ENCODE results near the gene ANKS3.

DNA sequence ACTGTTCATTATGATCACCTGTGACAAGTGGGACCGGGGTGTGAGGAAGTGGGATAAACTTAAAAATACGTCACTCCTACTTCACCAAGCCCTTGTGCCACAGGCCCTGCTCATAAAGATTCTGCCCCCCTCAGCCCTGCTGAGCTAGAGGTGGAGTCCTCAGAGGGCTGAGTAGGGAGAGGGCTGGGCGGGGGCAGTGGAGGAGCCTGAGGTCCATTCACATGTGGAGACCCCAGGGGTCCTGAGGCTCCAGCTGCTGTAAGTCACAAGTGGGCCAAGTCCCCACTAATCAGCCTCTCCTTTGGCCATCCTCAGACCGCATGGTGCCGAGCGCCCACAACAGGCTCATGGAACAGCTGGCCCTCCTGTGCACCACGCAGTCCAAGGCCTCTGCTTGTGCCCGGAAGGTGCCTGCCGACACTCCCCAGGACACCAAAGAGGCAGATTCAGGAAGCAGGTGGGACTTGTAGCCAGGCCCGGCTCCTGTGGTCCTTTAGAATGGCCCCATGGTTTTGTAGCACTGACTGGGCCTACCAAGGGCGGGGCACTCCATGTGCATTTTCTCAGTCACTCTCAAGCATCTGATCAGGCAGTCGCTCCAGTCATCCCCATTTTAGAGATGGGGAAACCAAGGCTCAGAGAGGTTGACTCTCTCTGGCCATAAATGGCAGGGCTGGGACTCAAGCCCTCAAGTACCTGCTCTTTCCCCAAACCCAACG is 10.6 kb upstream of the ANKS3 start:
- TF ChIP-seq, protein P1, sequence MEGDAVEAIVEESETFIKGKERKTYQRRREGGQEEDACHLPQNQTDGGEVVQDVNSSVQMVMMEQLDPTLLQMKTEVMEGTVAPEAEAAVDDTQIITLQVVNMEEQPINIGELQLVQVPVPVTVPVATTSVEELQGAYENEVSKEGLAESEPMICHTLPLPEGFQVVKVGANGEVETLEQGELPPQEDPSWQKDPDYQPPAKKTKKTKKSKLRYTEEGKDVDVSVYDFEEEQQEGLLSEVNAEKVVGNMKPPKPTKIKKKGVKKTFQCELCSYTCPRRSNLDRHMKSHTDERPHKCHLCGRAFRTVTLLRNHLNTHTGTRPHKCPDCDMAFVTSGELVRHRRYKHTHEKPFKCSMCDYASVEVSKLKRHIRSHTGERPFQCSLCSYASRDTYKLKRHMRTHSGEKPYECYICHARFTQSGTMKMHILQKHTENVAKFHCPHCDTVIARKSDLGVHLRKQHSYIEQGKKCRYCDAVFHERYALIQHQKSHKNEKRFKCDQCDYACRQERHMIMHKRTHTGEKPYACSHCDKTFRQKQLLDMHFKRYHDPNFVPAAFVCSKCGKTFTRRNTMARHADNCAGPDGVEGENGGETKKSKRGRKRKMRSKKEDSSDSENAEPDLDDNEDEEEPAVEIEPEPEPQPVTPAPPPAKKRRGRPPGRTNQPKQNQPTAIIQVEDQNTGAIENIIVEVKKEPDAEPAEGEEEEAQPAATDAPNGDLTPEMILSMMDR (tag by site-specific recombination; IDR thresholded peaks at IDR 0.05), result no peak
- no peak for TF ChIP-seq KLF8 (tag by site-specific recombination; IDR thresholded peaks at IDR 0.05)
- TF ChIP-seq ZNF391 (tag by site-specific recombination; IDR thresholded peaks at IDR 0.05; ENCODE audit: borderline replicate concordance, low read depth), result no peak
- TF ChIP-seq, protein P2, sequence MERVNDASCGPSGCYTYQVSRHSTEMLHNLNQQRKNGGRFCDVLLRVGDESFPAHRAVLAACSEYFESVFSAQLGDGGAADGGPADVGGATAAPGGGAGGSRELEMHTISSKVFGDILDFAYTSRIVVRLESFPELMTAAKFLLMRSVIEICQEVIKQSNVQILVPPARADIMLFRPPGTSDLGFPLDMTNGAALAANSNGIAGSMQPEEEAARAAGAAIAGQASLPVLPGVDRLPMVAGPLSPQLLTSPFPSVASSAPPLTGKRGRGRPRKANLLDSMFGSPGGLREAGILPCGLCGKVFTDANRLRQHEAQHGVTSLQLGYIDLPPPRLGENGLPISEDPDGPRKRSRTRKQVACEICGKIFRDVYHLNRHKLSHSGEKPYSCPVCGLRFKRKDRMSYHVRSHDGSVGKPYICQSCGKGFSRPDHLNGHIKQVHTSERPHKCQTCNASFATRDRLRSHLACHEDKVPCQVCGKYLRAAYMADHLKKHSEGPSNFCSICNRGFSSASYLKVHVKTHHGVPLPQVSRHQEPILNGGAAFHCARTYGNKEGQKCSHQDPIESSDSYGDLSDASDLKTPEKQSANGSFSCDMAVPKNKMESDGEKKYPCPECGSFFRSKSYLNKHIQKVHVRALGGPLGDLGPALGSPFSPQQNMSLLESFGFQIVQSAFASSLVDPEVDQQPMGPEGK (tag by site-specific recombination; IDR thresholded peaks at IDR 0.05), result no peak
- TF ChIP-seq ZNF112 (tag by site-specific recombination; IDR thresholded peaks at IDR 0.05), result no peak
- no peak for TF ChIP-seq KLF10 (tag by site-specific recombination; IDR thresholded peaks at IDR 0.05)
- TF ChIP-seq, protein P3, sequence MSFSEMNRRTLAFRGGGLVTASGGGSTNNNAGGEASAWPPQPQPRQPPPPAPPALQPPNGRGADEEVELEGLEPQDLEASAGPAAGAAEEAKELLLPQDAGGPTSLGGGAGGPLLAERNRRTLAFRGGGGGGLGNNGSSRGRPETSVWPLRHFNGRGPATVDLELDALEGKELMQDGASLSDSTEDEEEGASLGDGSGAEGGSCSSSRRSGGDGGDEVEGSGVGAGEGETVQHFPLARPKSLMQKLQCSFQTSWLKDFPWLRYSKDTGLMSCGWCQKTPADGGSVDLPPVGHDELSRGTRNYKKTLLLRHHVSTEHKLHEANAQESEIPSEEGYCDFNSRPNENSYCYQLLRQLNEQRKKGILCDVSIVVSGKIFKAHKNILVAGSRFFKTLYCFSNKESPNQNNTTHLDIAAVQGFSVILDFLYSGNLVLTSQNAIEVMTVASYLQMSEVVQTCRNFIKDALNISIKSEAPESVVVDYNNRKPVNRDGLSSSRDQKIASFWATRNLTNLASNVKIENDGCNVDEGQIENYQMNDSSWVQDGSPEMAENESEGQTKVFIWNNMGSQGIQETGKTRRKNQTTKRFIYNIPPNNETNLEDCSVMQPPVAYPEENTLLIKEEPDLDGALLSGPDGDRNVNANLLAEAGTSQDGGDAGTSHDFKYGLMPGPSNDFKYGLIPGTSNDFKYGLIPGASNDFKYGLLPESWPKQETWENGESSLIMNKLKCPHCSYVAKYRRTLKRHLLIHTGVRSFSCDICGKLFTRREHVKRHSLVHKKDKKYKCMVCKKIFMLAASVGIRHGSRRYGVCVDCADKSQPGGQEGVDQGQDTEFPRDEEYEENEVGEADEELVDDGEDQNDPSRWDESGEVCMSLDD (tag by site-specific recombination; IDR thresholded peaks at IDR 0.05), result no peak
- TF ChIP-seq, protein P4, sequence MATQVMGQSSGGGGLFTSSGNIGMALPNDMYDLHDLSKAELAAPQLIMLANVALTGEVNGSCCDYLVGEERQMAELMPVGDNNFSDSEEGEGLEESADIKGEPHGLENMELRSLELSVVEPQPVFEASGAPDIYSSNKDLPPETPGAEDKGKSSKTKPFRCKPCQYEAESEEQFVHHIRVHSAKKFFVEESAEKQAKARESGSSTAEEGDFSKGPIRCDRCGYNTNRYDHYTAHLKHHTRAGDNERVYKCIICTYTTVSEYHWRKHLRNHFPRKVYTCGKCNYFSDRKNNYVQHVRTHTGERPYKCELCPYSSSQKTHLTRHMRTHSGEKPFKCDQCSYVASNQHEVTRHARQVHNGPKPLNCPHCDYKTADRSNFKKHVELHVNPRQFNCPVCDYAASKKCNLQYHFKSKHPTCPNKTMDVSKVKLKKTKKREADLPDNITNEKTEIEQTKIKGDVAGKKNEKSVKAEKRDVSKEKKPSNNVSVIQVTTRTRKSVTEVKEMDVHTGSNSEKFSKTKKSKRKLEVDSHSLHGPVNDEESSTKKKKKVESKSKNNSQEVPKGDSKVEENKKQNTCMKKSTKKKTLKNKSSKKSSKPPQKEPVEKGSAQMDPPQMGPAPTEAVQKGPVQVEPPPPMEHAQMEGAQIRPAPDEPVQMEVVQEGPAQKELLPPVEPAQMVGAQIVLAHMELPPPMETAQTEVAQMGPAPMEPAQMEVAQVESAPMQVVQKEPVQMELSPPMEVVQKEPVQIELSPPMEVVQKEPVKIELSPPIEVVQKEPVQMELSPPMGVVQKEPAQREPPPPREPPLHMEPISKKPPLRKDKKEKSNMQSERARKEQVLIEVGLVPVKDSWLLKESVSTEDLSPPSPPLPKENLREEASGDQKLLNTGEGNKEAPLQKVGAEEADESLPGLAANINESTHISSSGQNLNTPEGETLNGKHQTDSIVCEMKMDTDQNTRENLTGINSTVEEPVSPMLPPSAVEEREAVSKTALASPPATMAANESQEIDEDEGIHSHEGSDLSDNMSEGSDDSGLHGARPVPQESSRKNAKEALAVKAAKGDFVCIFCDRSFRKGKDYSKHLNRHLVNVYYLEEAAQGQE (tag by site-specific recombination; IDR thresholded peaks at IDR 0.05), result no peak
- no peak for TF ChIP-seq ZNF654 (tag by site-specific recombination; IDR thresholded peaks at IDR 0.05; ENCODE audit: low read depth)
- TF ChIP-seq ZNF274 (IDR thresholded peaks at IDR 0.05; ENCODE audit: low read length), result no peak
- TF ChIP-seq ZNF274 (tag by site-specific recombination; IDR thresholded peaks at IDR 0.05; ENCODE audit: borderline replicate concordance), result no peak
- TF ChIP-seq YY1 (tag by site-specific recombination; IDR thresholded peaks at IDR 0.05), result no peak
